HEK293T (cell line): ENCODE data around the gene SPATA2.

Experiments used
- BHLHE40 ChIP-seq: fragments of 450-650 bp; IDR thresholded peaks from 2 replicates; pipeline ENCODE4 v1.6.1; 2016; ENCODE audit warnings: mild to moderate bottlenecking, moderate library complexity, borderline replicate concordance
- FOXK2 ChIP-seq: fragments of 450-650 bp; IDR thresholded peaks from 2 replicates; pipeline ENCODE4 v1.6.1; 2016; ENCODE audit warnings: mild to moderate bottlenecking
- HDGF ChIP-seq: fragments of 450-650 bp; IDR thresholded peaks from 2 replicates; pipeline ENCODE4 v1.6.1; 2017; ENCODE audit warnings: antibody characterized with exemption, borderline replicate concordance
- SP1 ChIP-seq: fragments of 450-650 bp; IDR thresholded peaks from 2 replicates; pipeline ENCODE4 v1.6.1; 2017
- SUZ12 ChIP-seq: fragments of 450-650 bp; IDR thresholded peaks from 2 replicates; pipeline ENCODE4 v1.6.1; 2016; ENCODE audit warnings: mild to moderate bottlenecking
- TARDBP ChIP-seq: fragments of 450-650 bp; IDR thresholded peaks from 2 replicates; pipeline ENCODE4 v1.6.1; 2016
- ZNF384 ChIP-seq: fragments of 450-650 bp; IDR thresholded peaks from 2 replicates; pipeline ENCODE4 v1.6.1; 2016

- TF ChIP-seq ZNF384 (no peak), SUZ12 (no peak), SP1 (no peak), HDGF (no peak), FOXK2 (no peak), BHLHE40 (no peak), TARDBP (no peak)
Observed at GRCh38 chr20:49880724-49881445, 34.4 kb downstream of the SPATA2 start.
